ENCODE results near the gene CRTC1. TPM values are rescaled to one million over a fixed set of nuclear protein-coding genes. Genes with fewer than 3 reads are reported as not detected.
"Not testable (repeated sequence)": the region's sequence is repeated elsewhere in the genome, so short reads cannot be mapped to it uniquely, and the experiment has no call there.

The CRTC1 gene
- total and polyA plus RNA-seq, 4 donors = 1.5 to 3.5 (median 1.9) TPM

- WGBS = 72% methylated on average over 9 of the region's 9 CpGs
- DNase-seq (ENCODE audit: low spot score) = no peak
- H3K36me3 ChIP-seq (ENCODE audit: control insufficient read depth in 4 of 4, insufficient read depth in 3 of 4, low read depth in 1 of 4, low read length in 3 of 4) = no peaks in the 10 kb centered on the region
- TF ChIP-seq CTCF (IDR thresholded peaks at IDR 0.05; ENCODE audit: low read depth, low read length, missing input control) (no peak), EGR1 (IDR thresholded peaks at IDR 0.05; ENCODE audit: low read depth in 2 of 2) (no peak), JUND (IDR thresholded peaks at IDR 0.05) (no peak), MAX (IDR thresholded peaks at IDR 0.05) (no peak), FOXA2 (IDR thresholded peaks at IDR 0.05) (no peak), TAF1 (conservative IDR thresholded peaks at IDR 0.05) (no peak), RXRA (IDR thresholded peaks at IDR 0.05) (no peak)
- no peak overlapping the region for H3K27ac ChIP-seq (ENCODE audit: low read depth in 1 of 2, low read length in 2 of 2)
- H3K9me3 ChIP-seq (ENCODE audit: control insufficient read depth in 4 of 4, low read length in 3 of 4) = no peaks in the 10 kb centered on the region
- H3K4me1 ChIP-seq (ENCODE audit: control insufficient read depth in 4 of 4, insufficient read depth in 4 of 4, low read length in 3 of 4) = no peaks in the 10 kb centered on the region
- H3K4me3 ChIP-seq (ENCODE audit: low read depth in 1 of 3, low read length in 3 of 3) = no peak overlapping the region
- H3K9ac ChIP-seq (ENCODE audit: low read depth in 1 of 2, low read length in 2 of 2) = no peak overlapping the region
- no peaks in the 10 kb centered on the region for H3K27me3 ChIP-seq (ENCODE audit: control insufficient read depth in 4 of 4, insufficient read depth in 4 of 4, low read length in 3 of 4)
Observed at GRCh38 chr19:18814063-18814462, 130.6 kb downstream of the CRTC1 start.

GRCh38 chr19:18815673-18816072, 132.2 kb downstream of the CRTC1 start:
- no peak for TF ChIP-seq MAX (IDR thresholded peaks at IDR 0.05)
- no peak for TF ChIP-seq ZBTB33 (IDR thresholded peaks at IDR 0.05)
- TF ChIP-seq FOXA1 (IDR thresholded peaks at IDR 0.05) = no peak
- TF ChIP-seq ATF3 (IDR thresholded peaks at IDR 0.05) = no peak
- no peak for TF ChIP-seq NR2F2 (IDR thresholded peaks at IDR 0.05)
- no peak for TF ChIP-seq TAF1 (conservative IDR thresholded peaks at IDR 0.05)
- no peak for TF ChIP-seq FOXA2 (IDR thresholded peaks at IDR 0.05)
- TF ChIP-seq HNF4G (IDR thresholded peaks at IDR 0.05) = no peak
- TF ChIP-seq RAD21 (IDR thresholded peaks at IDR 0.05) = no peak
- no peak for TF ChIP-seq REST (IDR thresholded peaks at IDR 0.05)
- no peak for TF ChIP-seq SP1 (IDR thresholded peaks at IDR 0.05)
- no peak for TF ChIP-seq RXRA (IDR thresholded peaks at IDR 0.05)
- no peak for TF ChIP-seq GABPA (IDR thresholded peaks at IDR 0.05 in 1 of 2, conservative IDR thresholded peaks at IDR 0.05 in 1 of 2)
- no peak for TF ChIP-seq YY1 (IDR thresholded peaks at IDR 0.05)
- TF ChIP-seq CTCF (IDR thresholded peaks at IDR 0.05; ENCODE audit: low read depth, low read length, missing input control) = no peak
- no peak for TF ChIP-seq JUND (IDR thresholded peaks at IDR 0.05)
- no peak for TF ChIP-seq HNF4A (conservative IDR thresholded peaks at IDR 0.05)
- Histone ChIP-seq H3K4me3 (ENCODE audit: low read depth in 1 of 3, low read length in 3 of 3) (no peak overlapping the region), H3K9ac (ENCODE audit: low read depth in 1 of 2, low read length in 2 of 2) (no peak overlapping the region), H3K36me3 (ENCODE audit: control insufficient read depth in 4 of 4, insufficient read depth in 3 of 4, low read depth in 1 of 4, low read length in 3 of 4) (no peaks in the 10 kb centered on the region), H3K27me3 (ENCODE audit: control insufficient read depth in 4 of 4, insufficient read depth in 4 of 4, low read length in 3 of 4) (no peaks in the 10 kb centered on the region), H3K27ac (ENCODE audit: low read depth in 1 of 2, low read length in 2 of 2) (no peak overlapping the region), H3K4me1 (ENCODE audit: control insufficient read depth in 4 of 4, insufficient read depth in 4 of 4, low read length in 3 of 4) (no peaks in the 10 kb centered on the region), H3K9me3 (ENCODE audit: control insufficient read depth in 4 of 4, low read length in 3 of 4) (no peaks in the 10 kb centered on the region)
- 90% methylated on average over 5 of the region's 5 CpGs for WGBS
- DNase-seq (ENCODE audit: low spot score) = no peak

- not testable (repeated sequence) for H3K4me3 ChIP-seq (ENCODE audit: low read depth in 1 of 3, low read length in 3 of 3); H3K4me1 ChIP-seq (ENCODE audit: control insufficient read depth in 4 of 4, insufficient read depth in 4 of 4, low read length in 3 of 4); DNase-seq (ENCODE audit: low spot score); H3K36me3 ChIP-seq (ENCODE audit: control insufficient read depth in 4 of 4, insufficient read depth in 3 of 4, low read depth in 1 of 4, low read length in 3 of 4); H3K9ac ChIP-seq (ENCODE audit: low read depth in 1 of 2, low read length in 2 of 2); H3K27me3 ChIP-seq (ENCODE audit: control insufficient read depth in 4 of 4, insufficient read depth in 4 of 4, low read length in 3 of 4); H3K27ac ChIP-seq (ENCODE audit: low read depth in 1 of 2, low read length in 2 of 2); H3K9me3 ChIP-seq (ENCODE audit: control insufficient read depth in 4 of 4, low read length in 3 of 4)
- 97% methylated on average over 4 of the region's 4 CpGs for WGBS
Observed at GRCh38 chr19:18816645-18817044, 133.2 kb downstream of the CRTC1 start.

Data from liver (tissue), 9 donors.